Vagina (tissue), 2 donors: ENCODE data around the gene SIGLEC1. TPM values are rescaled to one million over a fixed set of nuclear protein-coding genes. Genes with fewer than 3 reads are reported as not detected.

Source experiments
- DNase-seq, 2 donors: peaks; one replicate each; pipeline ENCODE4 v3.0.0-alpha.2; 2017; ENCODE audit errors: extremely low spot score in 2 of 2
- H3K27ac ChIP-seq: fragments of 200-600 bp; sonication (generic); one replicate; pipeline ENCODE4 v1.5.1; 2019
- H3K27me3 ChIP-seq: fragments of 200-600 bp; sonication (generic); one replicate; pipeline ENCODE4 v1.5.1; 2019
- H3K36me3 ChIP-seq, 2 donors: fragments of 200-600 bp; sonication (generic); one replicate each; pipeline ENCODE4 v1.5.1; 2017 to 2019
- H3K4me1 ChIP-seq: fragments of 200-600 bp; sonication (generic); one replicate; pipeline ENCODE4 v1.5.1; 2019
- H3K4me3 ChIP-seq, 2 donors: fragments of 200-600 bp; sonication (generic); 1 replicate in 1 of 2; 2 replicates in 1 of 2; pipeline ENCODE4 v1.5.1; 2016 to 2019
- H3K9me3 ChIP-seq: fragments of 200-600 bp; sonication (generic); one replicate; pipeline ENCODE4 v1.5.1; 2019
- POLR2A ChIP-seq, 2 donors: fragments of 450-650 bp; IDR thresholded peaks; one replicate each; pipeline ENCODE4 v1.6.1; 2017; ENCODE audit warnings: antibody characterized with exemption in 2 of 2, mild to moderate bottlenecking in 2 of 2, moderate library complexity in 2 of 2
- POLR2AphosphoS5 ChIP-seq, 2 donors: sonication (generic); formaldehyde crosslinking; IDR thresholded peaks; one replicate each; pipeline ENCODE4 v1.9.0; 2017; ENCODE audit warnings: antibody characterized with exemption in 2 of 2, mild to moderate bottlenecking in 2 of 2, low read depth in 1 of 2; ENCODE audit not compliant: insufficient read depth in 1 of 2
- intact Hi-C: fragments of 100-400 bp; cut with DNase I; formaldehyde crosslinking; loops from one replicate; pipeline ENCODE4 v1.15.1; 2023
- total RNA-seq: library from RNA; depleted of rRNA; stranded (reverse); fragments of >200 nt; gene quantifications from one replicate; pipeline ENCODE4 v1.2.3, GENCODE V29; 2016
- TF ChIP-seq, protein P1 (sequence below), 3 experiments: fragments of 450-650 bp in 2 of 3; fragments of 200-600 bp in 1 of 3; sonication (generic) in 1 of 3; IDR thresholded peaks; one replicate each; pipeline ENCODE4 v1.5.1; 2017 to 2019; ENCODE audit warnings: antibody characterized with exemption in 3 of 3, mild to moderate bottlenecking in 2 of 3, moderate library complexity in 2 of 3

The SIGLEC1 gene
- total RNA-seq, 1 donor from 2014 or later = 8.8 TPM

DNA sequence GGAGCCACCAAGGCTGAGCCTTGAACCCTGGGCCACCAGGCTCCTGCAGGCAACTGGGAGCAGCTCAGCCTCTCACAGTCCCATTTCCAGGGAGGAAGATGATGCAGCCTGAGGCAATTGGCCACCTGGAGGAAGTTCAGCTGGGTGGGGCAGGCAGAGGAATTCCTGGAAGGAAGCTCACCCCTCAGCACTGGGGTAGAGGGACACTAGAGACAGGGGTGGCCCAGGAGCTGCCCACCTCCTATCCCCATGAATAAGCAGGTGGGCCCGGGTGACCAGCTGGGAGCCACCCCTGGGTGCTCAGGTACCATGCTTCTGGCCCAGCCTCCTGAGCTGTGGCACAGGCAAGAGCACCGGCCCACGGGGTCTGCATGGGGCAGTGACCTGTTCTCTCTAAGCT lies 16.5 kb upstream of the SIGLEC1 start:
- DNase-seq = no peak
- Histone ChIP-seq H3K36me3 (no peaks in the 10 kb centered on the region), H3K27me3 (no peaks in the 10 kb centered on the region), H3K4me1 (peaks cover 29% of the 10 kb centered on the region), H3K27ac (peak overlapping the region; percentile 86), H3K4me3 (no peak overlapping the region), H3K9me3 (no peaks in the 10 kb centered on the region)
- TF ChIP-seq POLR2A (IDR thresholded peaks at IDR 0.05) (no peak), POLR2AphosphoS5 (IDR thresholded peaks at IDR 0.05; ENCODE audit: insufficient read depth in 1 of 2, low read depth in 1 of 2) (no peak)
- TF ChIP-seq, protein P1, sequence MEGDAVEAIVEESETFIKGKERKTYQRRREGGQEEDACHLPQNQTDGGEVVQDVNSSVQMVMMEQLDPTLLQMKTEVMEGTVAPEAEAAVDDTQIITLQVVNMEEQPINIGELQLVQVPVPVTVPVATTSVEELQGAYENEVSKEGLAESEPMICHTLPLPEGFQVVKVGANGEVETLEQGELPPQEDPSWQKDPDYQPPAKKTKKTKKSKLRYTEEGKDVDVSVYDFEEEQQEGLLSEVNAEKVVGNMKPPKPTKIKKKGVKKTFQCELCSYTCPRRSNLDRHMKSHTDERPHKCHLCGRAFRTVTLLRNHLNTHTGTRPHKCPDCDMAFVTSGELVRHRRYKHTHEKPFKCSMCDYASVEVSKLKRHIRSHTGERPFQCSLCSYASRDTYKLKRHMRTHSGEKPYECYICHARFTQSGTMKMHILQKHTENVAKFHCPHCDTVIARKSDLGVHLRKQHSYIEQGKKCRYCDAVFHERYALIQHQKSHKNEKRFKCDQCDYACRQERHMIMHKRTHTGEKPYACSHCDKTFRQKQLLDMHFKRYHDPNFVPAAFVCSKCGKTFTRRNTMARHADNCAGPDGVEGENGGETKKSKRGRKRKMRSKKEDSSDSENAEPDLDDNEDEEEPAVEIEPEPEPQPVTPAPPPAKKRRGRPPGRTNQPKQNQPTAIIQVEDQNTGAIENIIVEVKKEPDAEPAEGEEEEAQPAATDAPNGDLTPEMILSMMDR (IDR thresholded peaks at IDR 0.05) = no peak
- intact Hi-C loops = no loop called here

DNA sequence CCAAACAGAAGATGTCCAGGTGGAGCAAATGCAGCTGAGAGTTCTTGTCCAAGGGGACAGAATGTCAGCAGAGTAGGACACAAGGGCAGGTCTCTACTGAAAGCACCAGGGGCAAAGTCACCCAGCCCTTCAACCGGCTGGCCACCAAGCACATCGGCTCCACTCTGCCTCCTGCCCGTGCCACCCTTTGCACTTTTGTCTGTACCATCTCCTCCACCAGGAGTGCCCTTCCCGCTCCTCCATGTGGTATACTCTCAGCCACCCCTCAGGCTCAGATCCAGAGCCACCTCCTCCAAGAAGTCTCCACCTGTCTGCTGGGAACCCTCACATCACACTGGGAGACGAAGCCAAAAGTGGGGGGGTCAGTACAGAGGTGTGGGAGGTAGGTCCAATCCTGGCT lies 16.0 kb upstream of the SIGLEC1 start:
- no peak for DNase-seq
- H3K4me3 ChIP-seq = no peak overlapping the region
- H3K9me3 ChIP-seq = no peaks in the 10 kb centered on the region
- no peaks in the 10 kb centered on the region for H3K27me3 ChIP-seq
- H3K4me1 ChIP-seq = peaks cover 24% of the 10 kb centered on the region
- peak overlapping the region; percentile 86 for H3K27ac ChIP-seq
- no peak for TF ChIP-seq POLR2A (IDR thresholded peaks at IDR 0.05)
- TF ChIP-seq POLR2AphosphoS5 (IDR thresholded peaks at IDR 0.05; ENCODE audit: insufficient read depth in 1 of 2, low read depth in 1 of 2) = no peak
- TF ChIP-seq, protein P1 (IDR thresholded peaks at IDR 0.05) = no peak
- intact Hi-C loops = no loop called here
- H3K36me3 ChIP-seq = no peaks in the 10 kb centered on the region

DNA sequence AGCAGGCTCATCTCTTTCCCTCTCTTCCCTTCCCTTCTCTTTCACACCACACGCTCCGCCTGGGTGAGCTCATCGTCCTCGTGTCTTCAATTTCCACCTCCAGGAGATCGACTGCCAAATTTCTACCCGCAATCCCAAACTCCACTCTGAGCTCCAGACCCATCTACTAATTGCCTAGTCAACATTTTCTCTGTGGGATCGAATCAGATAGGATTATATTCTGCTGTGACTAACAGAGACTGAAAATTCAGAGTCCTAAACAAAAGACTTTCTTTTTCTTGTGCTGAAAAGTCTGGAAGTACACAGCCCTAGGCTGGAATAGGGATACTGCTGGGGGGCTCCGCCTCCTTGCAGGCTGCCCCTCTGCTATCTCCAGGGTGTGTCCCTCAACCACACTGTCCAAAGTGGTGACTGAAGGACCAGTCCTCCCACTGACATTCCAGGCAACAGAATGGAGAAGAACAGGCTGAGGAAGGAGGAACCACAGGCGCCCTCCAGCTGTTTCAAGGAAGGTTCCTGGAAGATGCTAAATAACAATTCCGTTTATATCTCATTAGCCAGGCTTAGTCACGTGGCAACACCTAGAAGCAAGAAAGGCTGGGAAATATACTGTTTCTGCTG lies 15.1 kb upstream of the SIGLEC1 start:
- intact Hi-C loops = no loop called here
- peak overlapping the region; percentile 86 for H3K27ac ChIP-seq
- DNase-seq = no peak
- H3K27me3 ChIP-seq = no peaks in the 10 kb centered on the region
- no peaks in the 10 kb centered on the region for H3K9me3 ChIP-seq
- peak overlapping the region; percentile 19 to 30 for H3K4me3 ChIP-seq
- H3K36me3 ChIP-seq = no peaks in the 10 kb centered on the region
- peaks cover 23% of the 10 kb centered on the region for H3K4me1 ChIP-seq
- TF ChIP-seq POLR2AphosphoS5 (IDR thresholded peaks at IDR 0.05; ENCODE audit: insufficient read depth in 1 of 2, low read depth in 1 of 2) = peak in 1 of 2 donors; percentile 44
- TF ChIP-seq, protein P1 (IDR thresholded peaks at IDR 0.05) = no peak

DNA sequence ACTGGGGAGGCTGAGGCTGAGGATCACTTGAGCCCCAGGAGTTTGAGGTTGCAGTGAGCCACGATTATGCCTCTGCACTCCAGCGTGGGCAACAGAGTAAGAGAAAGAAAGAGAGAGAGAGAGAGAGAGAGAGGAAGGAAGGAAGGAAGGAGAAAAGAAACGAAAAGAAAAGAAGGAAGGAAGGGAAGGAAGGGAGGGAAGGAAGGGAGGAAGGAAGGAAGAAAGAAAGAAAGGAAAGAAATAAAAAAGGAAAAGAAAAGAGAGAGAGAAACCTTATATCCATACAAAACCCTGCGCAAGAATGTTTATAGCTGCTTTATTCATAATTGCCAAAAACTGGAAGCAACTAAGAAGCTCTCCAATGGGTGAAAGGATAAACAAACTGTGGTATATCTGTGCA lies 12.0 kb upstream of the SIGLEC1 start:
- DNase-seq = no peak
- intact Hi-C loops = no loop called here
- H3K27me3 ChIP-seq = no peaks in the 10 kb centered on the region
- H3K4me3 ChIP-seq = no peak overlapping the region
- H3K4me1 ChIP-seq = peaks cover 16% of the 10 kb centered on the region
- H3K27ac ChIP-seq = no peak overlapping the region
- TF ChIP-seq, protein P1 (IDR thresholded peaks at IDR 0.05) = no peak
- TF ChIP-seq POLR2A (IDR thresholded peaks at IDR 0.05) = no peak
- no peak for TF ChIP-seq POLR2AphosphoS5 (IDR thresholded peaks at IDR 0.05; ENCODE audit: insufficient read depth in 1 of 2, low read depth in 1 of 2)
- no peaks in the 10 kb centered on the region for H3K36me3 ChIP-seq
- no peaks in the 10 kb centered on the region for H3K9me3 ChIP-seq

DNA sequence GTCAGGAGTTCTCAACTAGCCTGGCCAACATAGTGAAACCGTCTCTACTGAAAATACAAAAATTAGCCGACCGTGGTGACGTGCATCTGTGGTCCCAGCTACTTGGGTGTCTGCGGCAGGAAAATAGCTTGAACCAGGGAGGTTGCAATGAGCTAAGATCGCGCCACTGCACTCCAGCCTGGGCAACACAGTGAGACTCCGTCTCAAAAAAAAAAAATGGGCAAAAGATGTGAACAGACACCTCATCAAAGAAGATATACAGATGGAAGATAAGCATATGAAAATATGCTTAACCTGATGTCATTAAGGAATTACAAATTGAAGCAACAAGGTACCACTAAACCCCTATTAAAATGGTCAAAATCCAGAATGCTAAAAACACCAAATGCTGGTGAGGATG lies 10.9 kb upstream of the SIGLEC1 start:
- H3K27me3 ChIP-seq = no peaks in the 10 kb centered on the region
- TF ChIP-seq, protein P1 (IDR thresholded peaks at IDR 0.05) = no peak
- TF ChIP-seq POLR2A (IDR thresholded peaks at IDR 0.05) (no peak), POLR2AphosphoS5 (IDR thresholded peaks at IDR 0.05; ENCODE audit: insufficient read depth in 1 of 2, low read depth in 1 of 2) (no peak)
- no peak overlapping the region for H3K4me3 ChIP-seq
- intact Hi-C loops = no loop called here
- no peak for DNase-seq
- H3K4me1 ChIP-seq = peaks cover 9% of the 10 kb centered on the region
- H3K36me3 ChIP-seq = no peaks in the 10 kb centered on the region
- H3K27ac ChIP-seq = no peak overlapping the region
- H3K9me3 ChIP-seq = no peaks in the 10 kb centered on the region
